Loucy (cell line): ENCODE results near the gene EPHA6.
"Not testable (repeated sequence)": the region's sequence is repeated elsewhere in the genome, so short reads cannot be mapped to it uniquely, and the experiment has no call there.

ENCODE experiments used
- H2AFZ ChIP-seq: fragments of 200-600 bp; sonication (generic); 2 replicates; pipeline ENCODE4 v1.6.0; 2016; ENCODE audit warnings: antibody characterized with exemption, mild to moderate bottlenecking, low read length, moderate library complexity
- H3F3A ChIP-seq: fragments of 200-600 bp; 2 replicates; pipeline ENCODE4 v1.6.0; 2016; ENCODE audit warnings: antibody characterized with exemption, low read depth, mild to moderate bottlenecking
- H3K27me3 ChIP-seq: fragments of 200-600 bp; sonication (generic); 2 replicates; pipeline ENCODE4 v1.6.1; 2014; ENCODE audit warnings: low read length, mild to moderate bottlenecking; ENCODE audit not compliant: insufficient read depth, poor library complexity, severe bottlenecking
- H3K36me3 ChIP-seq: fragments of 200-600 bp; sonication (generic); 2 replicates; pipeline ENCODE4 v1.6.1; 2016; ENCODE audit warnings: low read length; ENCODE audit not compliant: insufficient read depth
- H3K4me1 ChIP-seq: fragments of 200-600 bp; sonication (generic); 2 replicates; pipeline ENCODE4 v1.5.1; 2014; ENCODE audit warnings: low read length, mild to moderate bottlenecking; ENCODE audit not compliant: insufficient read depth, poor library complexity, severe bottlenecking
- H3K4me2 ChIP-seq: fragments of 200-600 bp; sonication (generic); 2 replicates; pipeline ENCODE4 v1.6.0; 2014; ENCODE audit warnings: antibody characterized with exemption, low read length, low read depth, mild to moderate bottlenecking; ENCODE audit not compliant: poor library complexity, severe bottlenecking
- H3K4me3 ChIP-seq: fragments of 200-600 bp; sonication (generic); 2 replicates; pipeline ENCODE4 v1.5.1; 2014; ENCODE audit warnings: low read length, mild to moderate bottlenecking, mixed read lengths; ENCODE audit not compliant: poor library complexity, severe bottlenecking
- H3K79me2 ChIP-seq: fragments of 200-600 bp; sonication (generic); 2 replicates; pipeline ENCODE4 v1.6.1; 2014; ENCODE audit warnings: low read length; ENCODE audit not compliant: insufficient read depth
- H3K9ac ChIP-seq: fragments of 200-600 bp; sonication (generic); 2 replicates; pipeline ENCODE4 v1.6.0; 2014; ENCODE audit warnings: mild to moderate bottlenecking, low read depth, low read length, moderate library complexity; ENCODE audit not compliant: poor library complexity, severe bottlenecking
- H3K9me2 ChIP-seq: fragments of 200-600 bp; sonication (generic); replicated peaks from 2 replicates; pipeline ENCODE4 v1.6.1; 2016; ENCODE audit warnings: low read depth, low read length, mixed read lengths
- H3K9me3 ChIP-seq: fragments of 200-600 bp; sonication (generic); 2 replicates; pipeline ENCODE4 v1.6.1; 2014; ENCODE audit warnings: mild to moderate bottlenecking, antibody characterized with exemption, low read length, low read depth; ENCODE audit not compliant: insufficient read depth
- H4K20me1 ChIP-seq: fragments of 200-600 bp; sonication (generic); 2 replicates; pipeline ENCODE4 v1.6.0; 2014; ENCODE audit warnings: antibody characterized with exemption, low read length, mild to moderate bottlenecking; ENCODE audit not compliant: insufficient read depth, poor library complexity, severe bottlenecking
- CTCF ChIP-seq: fragments of 200-600 bp; sonication (generic); conservative IDR thresholded peaks from 2 replicates; pipeline ENCODE4 v1.5.1; 2014; ENCODE audit warnings: mild to moderate bottlenecking, antibody characterized with exemption, low read length
- EZH2phosphoT487 ChIP-seq: fragments of 200-600 bp; IDR thresholded peaks from 2 replicates; pipeline ENCODE4 v1.6.1; 2018; ENCODE audit warnings: antibody characterized with exemption, mild to moderate bottlenecking, moderate library complexity, borderline replicate concordance

EPHA6 gene

GRCh38 chr3:96931119-96931862, 116.9 kb downstream of the EPHA6 start:
- Histone ChIP-seq H3K4me1 (no peaks in the 10 kb centered on the region), H3F3A (no peaks in the 10 kb centered on the region), H3K4me2 (no peak overlapping the region), H3K4me3 (no peak overlapping the region), H3K79me2 (no peaks in the 10 kb centered on the region), H3K9me2 (no peaks in the 10 kb centered on the region), H3K9ac (no peak overlapping the region), H3K27me3 (no peaks in the 10 kb centered on the region), H3K9me3 (peaks cover 10% of the 10 kb centered on the region; the same call in 1 of the 2 replicates), H2AFZ (no peak overlapping the region), H3K36me3 (no peaks in the 10 kb centered on the region), H4K20me1 (no peaks in the 10 kb centered on the region)
- TF ChIP-seq CTCF, result no peak
- no peak for TF ChIP-seq EZH2phosphoT487

GRCh38 chr3:96942131-96942530, 127.7 kb downstream of the EPHA6 start:
- H3K79me2 ChIP-seq, H3K4me3 ChIP-seq, H3K9ac ChIP-seq, H3K36me3 ChIP-seq, H3F3A ChIP-seq, H3K27me3 ChIP-seq, H4K20me1 ChIP-seq, H3K9me3 ChIP-seq, H3K4me1 ChIP-seq, H2AFZ ChIP-seq, H3K4me2 ChIP-seq, H3K9me2 ChIP-seq: not testable (repeated sequence)

- Histone ChIP-seq H4K20me1 (no peaks in the 10 kb centered on the region), H2AFZ (no peak overlapping the region), H3K9me3 (no peaks in the 10 kb centered on the region), H3K4me3 (no peak overlapping the region), H3K27me3 (no peaks in the 10 kb centered on the region), H3K9me2 (no peaks in the 10 kb centered on the region), H3K9ac (no peak overlapping the region), H3K36me3 (no peaks in the 10 kb centered on the region), H3K4me1 (no peaks in the 10 kb centered on the region), H3K79me2 (no peaks in the 10 kb centered on the region), H3K4me2 (no peak overlapping the region), H3F3A (no peaks in the 10 kb centered on the region)
- TF ChIP-seq CTCF (no peak), EZH2phosphoT487 (no peak)
These were observed 144.5 kb downstream of the EPHA6 start for GRCh38 chr3:96958856-96959255.

- Histone ChIP-seq H3K27me3 (no peaks in the 10 kb centered on the region), H3K4me2 (no peak overlapping the region), H3K9me3 (no peaks in the 10 kb centered on the region), H3K36me3 (no peaks in the 10 kb centered on the region), H3K9ac (no peak overlapping the region), H3K9me2 (no peaks in the 10 kb centered on the region), H3F3A (no peaks in the 10 kb centered on the region), H3K79me2 (no peaks in the 10 kb centered on the region), H3K4me3 (no peak overlapping the region), H3K4me1 (no peaks in the 10 kb centered on the region), H2AFZ (no peak overlapping the region), H4K20me1 (no peaks in the 10 kb centered on the region)
- TF ChIP-seq CTCF, result no peak
- TF ChIP-seq EZH2phosphoT487, result no peak
These were observed 145.1 kb downstream of the EPHA6 start for GRCh38 chr3:96959474-96959873.
